ENCODE measurements around the gene F12. TPM values are rescaled to one million over a fixed set of nuclear protein-coding genes. Genes with fewer than 3 reads are reported as not detected.
A peak's percentile ranks its signal among the peaks of the same experiment; 100 is the strongest.

F12 gene
- total RNA-seq, 1 experiment from 2014 or later: 3.2 TPM

DNA sequence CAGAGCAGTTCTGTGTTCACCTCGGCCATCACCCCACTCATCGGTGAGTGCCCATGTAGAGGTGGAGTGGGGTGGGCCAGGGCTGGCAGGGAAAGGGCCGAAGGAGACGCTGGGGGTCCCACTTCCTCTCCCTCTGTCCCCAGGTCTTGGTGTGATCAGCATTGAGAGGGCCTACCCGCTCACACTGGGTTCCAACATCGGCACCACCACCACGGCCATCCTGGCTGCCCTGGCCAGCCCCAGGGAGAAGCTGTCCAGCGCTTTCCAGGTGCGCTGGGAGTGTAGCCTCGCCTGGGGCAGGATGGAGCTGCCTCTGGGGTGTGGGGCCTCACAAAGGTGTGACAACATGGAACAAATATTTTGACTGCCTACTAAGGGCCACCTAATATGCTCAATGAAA is 12.6 kb downstream of the F12 start:
- no peak overlapping the region for H3K4me3 ChIP-seq (ENCODE audit: insufficient read depth, low read depth, low read length)
- H3K36me3 ChIP-seq (replicated peaks; ENCODE audit: control insufficient read depth, insufficient read depth, low read length): no peaks in the 10 kb centered on the region
- H3K27me3 ChIP-seq (ENCODE audit: control insufficient read depth, insufficient read depth, low read length): peaks cover 6% of the 10 kb centered on the region; the same call in 1 of the 2 replicates
- DNase-seq: no peak

DNA sequence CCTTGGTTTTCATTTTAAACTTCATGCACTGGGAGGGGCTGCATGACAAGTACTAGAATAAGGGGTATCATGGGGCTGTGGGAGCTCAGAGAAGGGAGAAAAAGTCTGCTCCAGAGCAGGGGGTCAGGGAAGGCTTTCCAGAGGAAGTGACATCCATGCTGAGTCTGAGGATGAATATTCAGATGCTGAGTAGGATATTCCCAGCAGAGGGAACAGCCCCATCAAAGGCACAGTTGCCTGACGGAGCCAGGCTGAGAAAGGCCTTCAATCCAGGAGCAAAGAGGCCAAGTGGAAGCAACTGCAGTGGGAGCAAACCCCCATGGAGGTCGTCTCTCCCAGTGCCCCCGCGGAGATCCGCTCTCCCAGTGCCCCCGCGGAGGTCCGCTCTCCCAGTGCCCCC is 13.3 kb downstream of the F12 start:
- peak; percentile 70 for DNase-seq
- H3K4me3 ChIP-seq (ENCODE audit: insufficient read depth, low read depth, low read length): no peak overlapping the region
- peaks cover under 1% of the 10 kb centered on the region; the same call in 1 of the 2 replicates for H3K27me3 ChIP-seq (ENCODE audit: control insufficient read depth, insufficient read depth, low read length)
- H3K36me3 ChIP-seq (replicated peaks; ENCODE audit: control insufficient read depth, insufficient read depth, low read length): no peaks in the 10 kb centered on the region

DNA sequence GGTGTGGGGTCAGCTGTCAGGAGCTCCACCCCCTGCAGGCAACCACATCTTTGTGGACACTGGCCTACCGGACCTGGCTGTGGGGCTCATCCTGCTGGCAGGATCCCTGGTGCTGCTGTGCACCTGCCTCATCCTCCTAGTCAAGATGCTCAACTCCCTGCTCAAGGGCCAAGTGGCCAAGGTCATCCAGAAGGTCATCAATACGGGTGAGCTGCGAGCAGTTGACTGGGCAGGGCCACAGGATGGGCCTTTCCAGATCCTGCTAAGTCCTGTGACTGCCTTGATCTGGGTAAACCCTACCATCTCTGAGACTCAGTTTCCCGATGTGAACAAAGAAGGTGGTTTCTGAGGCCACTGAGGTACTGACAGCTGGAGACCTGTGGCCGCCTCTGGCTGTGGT is 15.4 kb downstream of the F12 start:
- H3K36me3 ChIP-seq (replicated peaks; ENCODE audit: control insufficient read depth, insufficient read depth, low read length): no peaks in the 10 kb centered on the region
- H3K4me3 ChIP-seq (ENCODE audit: insufficient read depth, low read depth, low read length): no peak overlapping the region
- no peak for DNase-seq
- peaks cover 9% of the 10 kb centered on the region for H3K27me3 ChIP-seq (ENCODE audit: control insufficient read depth, insufficient read depth, low read length)

DNA sequence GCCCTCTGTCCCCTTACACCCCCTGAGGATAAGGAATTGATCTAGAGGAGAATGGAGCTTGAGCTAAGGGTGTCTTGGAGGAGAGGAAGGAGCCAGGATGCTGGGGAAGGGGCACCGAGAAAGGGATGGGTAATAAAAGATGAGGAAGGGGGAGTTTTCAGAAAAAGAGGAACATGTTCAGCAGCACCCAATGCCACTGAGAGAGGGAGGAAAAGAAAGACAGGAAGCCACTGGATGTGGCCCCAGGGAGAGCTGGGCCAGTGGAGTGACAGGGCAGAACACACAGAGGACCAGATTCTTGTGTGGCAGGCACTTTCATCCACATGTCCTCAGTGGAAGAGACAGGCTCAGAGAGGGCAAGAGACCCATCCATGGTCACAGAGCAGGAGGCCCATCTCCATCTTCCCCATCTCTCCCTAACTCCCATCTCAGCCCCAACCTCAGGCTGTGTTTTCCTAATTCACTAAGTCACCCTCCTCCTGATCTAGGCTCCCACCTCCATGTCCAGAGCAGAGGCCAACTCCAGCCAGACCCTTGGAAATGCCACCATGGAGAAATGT is 16.1 kb downstream of the F12 start:
- no peaks in the 10 kb centered on the region for H3K36me3 ChIP-seq (replicated peaks; ENCODE audit: control insufficient read depth, insufficient read depth, low read length)
- H3K4me3 ChIP-seq (ENCODE audit: insufficient read depth, low read depth, low read length): no peak overlapping the region
- H3K27me3 ChIP-seq (ENCODE audit: control insufficient read depth, insufficient read depth, low read length): peaks cover 11% of the 10 kb centered on the region
- DNase-seq: no peak

DNA sequence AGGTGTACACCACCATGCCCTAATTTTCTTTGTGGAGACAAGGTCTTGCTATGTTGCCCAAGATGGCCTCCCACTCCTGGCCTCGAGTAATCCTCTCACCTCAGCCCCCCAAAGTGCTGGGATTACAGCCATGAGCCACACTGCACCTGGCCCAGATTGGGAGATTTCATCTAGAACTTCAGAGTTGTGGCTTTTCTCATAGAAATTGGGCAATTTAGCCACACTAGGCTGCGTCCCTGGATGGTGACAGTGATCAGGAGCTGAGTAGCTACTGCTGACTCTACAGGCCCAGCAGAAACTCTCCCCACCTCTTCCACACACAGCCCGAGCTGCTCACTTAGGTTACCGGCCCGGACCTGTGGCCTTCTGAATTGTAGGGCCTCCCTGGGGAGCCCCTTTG is 16.6 kb downstream of the F12 start:
- H3K4me3 ChIP-seq (ENCODE audit: insufficient read depth, low read depth, low read length): no peak overlapping the region
- H3K27me3 ChIP-seq (ENCODE audit: control insufficient read depth, insufficient read depth, low read length): peaks cover 11% of the 10 kb centered on the region
- DNase-seq: peak; percentile 35
- H3K36me3 ChIP-seq (replicated peaks; ENCODE audit: control insufficient read depth, insufficient read depth, low read length): no peaks in the 10 kb centered on the region

DNA sequence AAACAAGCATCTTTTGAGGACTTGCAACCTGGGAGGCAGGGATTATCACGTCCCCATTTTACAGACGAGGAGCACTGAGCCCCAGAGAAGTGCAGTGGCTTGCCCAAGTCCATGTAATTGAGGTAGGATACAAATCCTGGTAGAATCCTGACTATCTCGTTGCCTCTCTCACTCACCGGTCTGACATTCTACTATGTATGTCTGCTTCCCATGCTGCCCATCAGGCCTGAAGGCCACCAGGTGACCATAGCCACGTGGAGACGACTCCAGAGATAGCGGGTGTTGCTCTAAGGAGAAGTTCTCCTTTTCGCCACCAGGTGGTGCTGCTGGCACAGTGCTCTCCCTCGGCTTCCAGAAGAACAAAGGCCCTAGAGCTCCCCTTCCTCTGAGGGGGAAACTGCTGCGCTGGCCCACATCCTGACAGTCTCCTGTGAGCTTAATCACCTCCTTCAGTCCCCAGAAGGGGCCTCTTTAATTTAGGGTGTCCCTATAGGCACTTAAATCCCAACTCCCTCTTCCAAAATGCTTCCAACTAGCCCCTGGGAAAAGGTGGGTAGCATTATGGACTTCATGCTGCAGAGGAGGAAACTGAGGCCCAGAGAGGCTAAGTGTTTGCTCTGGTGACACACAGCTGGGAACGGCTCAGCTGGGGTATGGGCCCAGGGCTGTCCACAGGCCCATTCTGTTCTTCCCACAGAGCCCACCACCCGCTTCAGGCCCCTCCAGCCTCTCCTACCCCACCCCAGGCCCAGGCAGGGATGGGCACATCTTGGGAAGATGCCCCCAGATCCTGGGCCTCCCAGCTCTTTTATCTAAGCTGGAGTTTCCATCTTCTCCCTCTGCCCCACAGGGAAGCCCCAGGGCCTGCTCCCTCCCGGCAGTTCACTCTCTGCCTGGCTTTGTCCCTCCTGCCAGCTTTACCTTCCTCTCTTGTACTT is 18.7 kb downstream of the F12 start:
- H3K27me3 ChIP-seq (ENCODE audit: control insufficient read depth, insufficient read depth, low read length): peaks cover 11% of the 10 kb centered on the region

DNA sequence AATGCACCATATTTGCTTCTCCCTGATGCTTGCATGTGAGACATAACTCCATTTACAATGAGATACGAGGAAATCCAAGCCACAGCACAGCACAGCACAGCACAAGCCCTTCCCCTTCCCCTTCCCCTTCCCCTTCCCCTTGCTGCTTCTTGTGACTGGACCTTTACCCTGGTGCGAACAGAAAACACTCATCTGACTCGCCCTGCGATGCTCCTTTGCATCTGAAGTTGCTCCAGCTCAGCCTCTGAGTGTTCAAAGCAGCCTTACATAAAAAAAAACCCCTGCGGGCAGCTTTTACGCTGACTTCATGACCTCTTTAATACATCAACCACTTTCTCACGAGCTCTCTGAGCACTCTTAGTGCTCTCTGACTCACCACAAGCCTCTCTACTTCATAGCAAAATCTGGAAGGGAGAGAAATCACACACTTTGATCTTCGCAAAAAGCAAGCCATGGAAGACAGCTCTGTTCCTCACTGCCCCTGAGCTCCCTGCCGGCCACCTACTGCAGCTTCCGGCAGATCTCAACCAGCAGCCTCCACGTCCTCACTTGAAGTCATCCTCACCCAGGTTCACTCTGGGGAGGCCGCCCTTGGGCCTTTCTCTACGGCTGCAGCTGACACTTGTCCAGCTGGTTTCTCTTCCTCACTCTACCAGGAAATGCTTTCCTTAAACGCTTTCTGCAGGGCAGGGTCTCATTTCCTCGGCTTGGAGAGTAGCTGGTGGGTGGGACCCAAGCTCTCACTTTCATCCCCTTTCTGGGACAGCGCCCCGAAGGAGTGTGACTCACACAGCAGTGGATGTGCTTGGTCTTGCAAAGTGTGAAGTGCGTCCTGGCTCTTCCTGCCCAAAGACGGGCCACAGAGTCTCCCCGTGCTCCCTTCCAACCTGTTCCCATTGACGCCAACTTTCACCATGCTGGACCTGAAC is 19.9 kb downstream of the F12 start:
- Histone ChIP-seq H3K27me3 (ENCODE audit: control insufficient read depth, insufficient read depth, low read length) (peaks cover 11% of the 10 kb centered on the region), H3K4me3 (ENCODE audit: insufficient read depth, low read depth, low read length) (no peak overlapping the region), H3K36me3 (replicated peaks; ENCODE audit: control insufficient read depth, insufficient read depth, low read length) (no peaks in the 10 kb centered on the region)
- no peak for DNase-seq

More for the DNA sequence above, 18.7 kb downstream of the F12 start:
- DNase-seq: peak; percentile 97
- no peaks in the 10 kb centered on the region for H3K36me3 ChIP-seq (replicated peaks; ENCODE audit: control insufficient read depth, insufficient read depth, low read length)
- no peak overlapping the region for H3K4me3 ChIP-seq (ENCODE audit: insufficient read depth, low read depth, low read length)

DNA sequence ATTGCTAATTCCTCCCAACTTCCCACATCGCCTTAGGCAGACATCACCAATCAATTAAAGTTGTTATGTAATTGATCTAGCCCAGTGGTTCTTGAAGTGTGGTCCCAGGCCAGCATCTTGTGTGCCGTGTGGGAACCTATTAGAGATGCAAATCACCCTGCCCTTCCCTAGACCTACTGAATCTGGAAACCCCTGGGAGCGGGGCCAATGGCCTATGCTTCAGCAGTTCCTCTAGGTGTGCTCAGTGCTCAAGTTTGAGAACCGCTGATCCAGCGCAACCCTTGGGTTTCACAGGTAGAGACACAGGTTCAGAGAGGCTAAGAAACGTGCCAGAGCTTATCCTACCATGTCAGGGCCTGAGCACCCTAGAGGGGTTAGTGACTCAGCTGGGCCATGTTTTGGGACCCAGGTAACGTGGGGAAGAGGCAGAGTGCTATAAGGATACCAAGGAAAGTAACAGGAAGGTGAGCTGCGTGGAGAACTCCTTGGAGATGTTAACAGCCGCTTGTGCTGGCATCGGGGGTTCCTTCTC is 20.8 kb downstream of the F12 start:
- Histone ChIP-seq H3K36me3 (replicated peaks; ENCODE audit: control insufficient read depth, insufficient read depth, low read length) (no peaks in the 10 kb centered on the region), H3K27me3 (ENCODE audit: control insufficient read depth, insufficient read depth, low read length) (peaks cover 11% of the 10 kb centered on the region), H3K4me3 (ENCODE audit: insufficient read depth, low read depth, low read length) (no peak overlapping the region)
- no peak for DNase-seq

DNA sequence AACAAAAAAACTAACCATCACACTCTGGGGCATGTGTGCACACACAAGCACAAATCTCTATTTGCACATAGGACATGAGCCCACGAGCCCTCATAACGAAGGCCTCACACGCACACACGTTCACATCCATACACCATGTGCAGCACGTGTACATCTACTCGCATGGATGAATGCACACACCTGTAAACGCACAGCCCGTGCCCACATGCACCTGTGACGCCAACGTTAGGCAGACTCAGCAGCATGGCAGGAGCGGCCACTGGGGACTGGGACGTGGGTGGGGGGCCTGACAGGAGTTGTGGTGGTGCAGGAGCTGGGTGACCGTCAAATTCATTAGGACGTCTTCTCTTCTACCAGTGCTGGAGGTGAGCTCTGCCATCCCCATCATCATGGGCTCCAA is 22.0 kb downstream of the F12 start:
- Histone ChIP-seq H3K27me3 (ENCODE audit: control insufficient read depth, insufficient read depth, low read length) (peaks cover 11% of the 10 kb centered on the region), H3K36me3 (replicated peaks; ENCODE audit: control insufficient read depth, insufficient read depth, low read length) (no peaks in the 10 kb centered on the region), H3K4me3 (ENCODE audit: insufficient read depth, low read depth, low read length) (no peak overlapping the region)
- no peak for DNase-seq

DNA sequence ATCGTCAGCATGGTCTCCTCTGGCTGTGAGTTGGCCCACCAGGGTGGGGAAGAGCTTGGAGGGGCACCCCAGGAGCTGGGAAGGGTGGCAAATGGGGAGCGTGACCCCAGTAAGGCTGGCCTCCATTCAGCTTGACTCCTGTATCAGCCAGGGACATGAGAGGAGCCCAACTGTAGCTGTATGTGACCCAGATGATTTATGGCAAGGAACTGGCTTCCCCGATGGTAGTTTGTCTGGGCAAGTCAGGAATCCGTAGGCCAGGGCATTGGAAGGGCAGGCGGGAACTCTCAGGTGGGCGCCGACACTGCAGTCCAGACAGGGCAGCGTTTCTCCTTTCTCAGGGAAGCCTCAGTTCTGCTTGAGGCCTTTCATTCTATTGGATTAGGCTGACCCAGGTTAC is 22.8 kb downstream of the F12 start:
- Histone ChIP-seq H3K36me3 (replicated peaks; ENCODE audit: control insufficient read depth, insufficient read depth, low read length) (no peaks in the 10 kb centered on the region), H3K4me3 (ENCODE audit: insufficient read depth, low read depth, low read length) (no peak overlapping the region), H3K27me3 (ENCODE audit: control insufficient read depth, insufficient read depth, low read length) (peaks cover 11% of the 10 kb centered on the region)
- DNase-seq: no peak

DNA sequence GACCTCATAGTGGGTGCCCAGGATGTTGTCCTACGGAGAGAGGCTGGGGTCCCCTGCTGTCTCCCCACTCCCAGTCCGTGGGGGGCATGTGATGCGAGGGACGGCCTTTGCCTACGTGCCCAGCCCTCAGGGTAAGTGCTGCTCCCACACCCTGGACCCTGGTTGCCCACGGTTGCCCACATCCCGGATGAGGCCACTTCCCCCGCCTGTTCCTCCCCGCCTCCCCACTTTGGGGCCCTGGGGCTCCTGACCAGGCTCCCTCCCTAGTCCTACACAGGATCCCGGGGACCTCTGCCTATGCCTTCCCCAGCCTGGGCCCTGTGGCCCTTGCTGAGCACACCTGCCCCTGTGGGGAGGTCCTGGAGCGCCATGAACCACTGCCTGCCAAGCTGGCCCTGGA is 23.6 kb downstream of the F12 start:
- no peaks in the 10 kb centered on the region for H3K36me3 ChIP-seq (replicated peaks; ENCODE audit: control insufficient read depth, insufficient read depth, low read length)
- peaks cover 11% of the 10 kb centered on the region for H3K27me3 ChIP-seq (ENCODE audit: control insufficient read depth, insufficient read depth, low read length)
- H3K4me3 ChIP-seq (ENCODE audit: insufficient read depth, low read depth, low read length): no peak overlapping the region
- no peak for DNase-seq

DNA sequence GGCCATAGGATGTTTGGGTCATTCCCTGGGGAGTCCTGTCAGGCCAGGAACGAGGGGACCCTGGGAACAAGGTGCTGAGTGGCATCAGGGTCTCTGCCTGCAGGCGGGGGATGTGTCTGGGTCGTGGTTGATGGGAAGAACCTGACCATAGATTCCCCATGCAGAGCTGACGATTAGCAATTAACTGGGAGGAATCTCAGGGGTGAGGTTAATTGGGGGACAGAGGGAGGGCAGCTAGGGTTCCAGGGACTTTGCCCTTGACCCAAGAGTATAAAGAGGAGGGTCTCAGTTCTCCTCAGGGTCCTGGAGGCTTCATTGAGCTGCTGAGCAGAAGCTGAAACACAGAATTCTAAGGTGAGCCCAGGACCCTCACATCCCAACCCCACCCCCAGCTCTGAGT is 25.2 kb downstream of the F12 start, which contains the start of gene SLC34A1:
TSS of gene SLC34A1 (plus strand) at position 301 of the 400 bp plus-strand sequence. CDS start 1,308 bp downstream, outside the sequence.
- DNase-seq: no peak
- Histone ChIP-seq H3K4me3 (ENCODE audit: insufficient read depth, low read depth, low read length) (no peak within 1 kb of the TSS), H3K36me3 (replicated peaks; ENCODE audit: control insufficient read depth, insufficient read depth, low read length) (no peaks in the 10 kb centered on the region), H3K27me3 (ENCODE audit: control insufficient read depth, insufficient read depth, low read length) (peaks cover 3% of the 10 kb centered on the region)

DNA sequence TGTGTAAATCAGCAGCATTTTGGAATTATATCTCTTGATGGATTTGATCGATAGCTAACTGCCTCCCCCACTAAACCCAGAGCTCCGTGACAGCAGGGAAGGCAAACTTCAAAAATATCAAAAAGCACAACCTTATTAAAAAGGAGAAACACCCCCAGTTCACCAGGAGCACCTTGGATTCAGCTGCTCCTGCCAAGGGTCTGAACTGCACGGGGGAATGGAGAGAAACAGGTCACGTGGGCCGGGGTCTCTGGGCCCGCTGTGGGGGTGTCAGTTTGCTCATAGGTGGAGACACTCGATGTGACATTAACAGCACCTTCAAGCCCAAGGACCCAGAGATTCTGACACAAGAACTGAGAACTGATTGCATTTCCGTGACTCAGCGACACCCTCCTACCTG is 26.2 kb downstream of the F12 start:
- Histone ChIP-seq H3K36me3 (replicated peaks; ENCODE audit: control insufficient read depth, insufficient read depth, low read length) (no peaks in the 10 kb centered on the region), H3K4me3 (ENCODE audit: insufficient read depth, low read depth, low read length) (no peak overlapping the region)
- DNase-seq: no peak

DNA sequence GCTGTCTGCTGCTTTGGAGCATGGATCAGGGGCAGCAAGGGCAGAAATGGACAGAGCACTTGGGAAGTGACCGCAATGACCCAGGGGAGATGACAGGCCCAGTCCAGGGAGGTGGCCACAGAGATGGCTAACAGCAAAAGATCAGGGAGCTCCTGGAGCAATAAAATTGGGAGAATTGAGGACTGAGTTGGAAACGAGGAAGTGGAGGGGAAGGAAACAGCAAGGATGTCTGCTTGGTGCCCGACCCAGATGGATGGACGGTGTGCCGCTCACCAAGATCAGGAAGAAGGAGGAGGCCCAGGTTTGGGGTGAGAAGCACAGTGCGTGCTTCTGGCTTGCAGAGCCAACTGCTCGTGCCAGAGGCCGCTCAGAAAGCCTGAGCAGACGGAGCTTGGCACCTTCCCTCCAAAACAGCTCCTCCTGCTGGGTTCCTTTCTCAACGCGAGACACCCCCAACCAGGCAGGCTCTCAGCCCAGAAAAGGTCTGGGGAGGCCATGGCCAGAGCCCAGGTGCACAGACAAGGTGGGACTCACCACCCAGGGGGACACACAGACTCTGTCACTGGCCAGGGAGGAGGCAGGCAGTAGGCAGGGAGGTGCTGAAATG is 26.8 kb downstream of the F12 start:
- Histone ChIP-seq H3K36me3 (replicated peaks; ENCODE audit: control insufficient read depth, insufficient read depth, low read length) (no peaks in the 10 kb centered on the region), H3K4me3 (ENCODE audit: insufficient read depth, low read depth, low read length) (no peak overlapping the region), H3K27me3 (ENCODE audit: control insufficient read depth, insufficient read depth, low read length) (no peaks in the 10 kb centered on the region; the same call in 1 of the 2 replicates)
- peak; percentile 80 for DNase-seq

More for the DNA sequence above, 26.2 kb downstream of the F12 start:
- no peaks in the 10 kb centered on the region; the same call in 1 of the 2 replicates for H3K27me3 ChIP-seq (ENCODE audit: control insufficient read depth, insufficient read depth, low read length)

Data from H7 (cell line).